Thyroid gland (tissue), 4 donors: ENCODE results near the gene GPAM.

ENCODE experiments used
- CTCF ChIP-seq, 6 experiments: fragments of 200-600 bp in 3 of 6; fragments of 450-650 bp in 3 of 6; sonication (generic) in 3 of 6; IDR thresholded peaks; one replicate each; pipeline ENCODE4 v1.5.1; 2016 to 2019; ENCODE audit warnings: antibody characterized with exemption in 6 of 6, mild to moderate bottlenecking in 2 of 6, inconsistent platforms in 1 of 6, moderate library complexity in 1 of 6
- POLR2A ChIP-seq, 2 donors: fragments of 450-650 bp; IDR thresholded peaks; one replicate each; pipeline ENCODE4 v1.6.1; 2017; ENCODE audit warnings: antibody characterized with exemption in 2 of 2, mild to moderate bottlenecking in 2 of 2, moderate library complexity in 1 of 2

DNA sequence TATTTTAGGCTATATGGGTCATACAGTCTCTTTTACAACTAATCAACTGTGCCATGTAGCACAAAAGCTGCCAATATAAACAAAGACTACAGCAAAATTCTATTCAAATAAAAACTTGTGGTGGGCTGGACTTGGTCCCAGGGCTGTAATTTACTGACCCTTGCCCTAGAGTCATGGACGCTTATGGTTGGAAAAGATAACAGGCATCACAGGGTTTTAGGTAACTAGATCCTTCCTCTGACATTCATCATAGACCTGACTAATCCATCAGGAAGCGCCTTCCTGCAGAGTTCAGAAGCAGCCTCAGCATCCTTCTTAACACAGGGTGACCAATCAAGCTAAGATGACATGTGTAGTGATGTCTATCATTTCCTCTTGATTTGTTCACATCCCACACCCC lies 40.2 kb upstream of the GPAM start:
- TF ChIP-seq CTCF (IDR thresholded peaks at IDR 0.05) (no peak), POLR2A (IDR thresholded peaks at IDR 0.05) (no peak)
